Measurements from ENCODE around the gene ZNF324. TPM values are rescaled to one million over a fixed set of nuclear protein-coding genes. Genes with fewer than 3 reads are reported as not detected.

Gene ZNF324
- total RNA-seq, 1 experiment from 2014 or later: 8.1 TPM

DNA sequence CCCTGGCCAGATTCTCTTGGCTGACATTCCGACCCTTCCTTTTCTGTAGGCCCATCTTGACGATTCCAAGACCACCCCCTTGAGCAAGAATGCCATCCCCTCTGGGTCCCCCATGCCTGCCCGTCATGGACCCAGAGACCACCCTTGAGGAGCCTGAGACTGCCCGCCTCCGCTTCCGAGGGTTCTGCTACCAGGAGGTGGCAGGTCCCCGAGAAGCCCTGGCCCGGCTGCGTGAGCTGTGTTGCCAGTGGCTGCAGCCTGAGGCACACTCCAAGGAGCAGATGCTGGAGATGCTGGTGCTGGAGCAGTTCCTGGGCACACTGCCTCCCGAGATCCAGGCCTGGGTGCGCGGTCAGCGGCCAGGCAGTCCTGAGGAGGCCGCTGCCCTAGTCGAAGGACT is 10.2 kb downstream of the ZNF324 start:
- H3K4me2 ChIP-seq: peak overlapping the region; percentile 88

DNA sequence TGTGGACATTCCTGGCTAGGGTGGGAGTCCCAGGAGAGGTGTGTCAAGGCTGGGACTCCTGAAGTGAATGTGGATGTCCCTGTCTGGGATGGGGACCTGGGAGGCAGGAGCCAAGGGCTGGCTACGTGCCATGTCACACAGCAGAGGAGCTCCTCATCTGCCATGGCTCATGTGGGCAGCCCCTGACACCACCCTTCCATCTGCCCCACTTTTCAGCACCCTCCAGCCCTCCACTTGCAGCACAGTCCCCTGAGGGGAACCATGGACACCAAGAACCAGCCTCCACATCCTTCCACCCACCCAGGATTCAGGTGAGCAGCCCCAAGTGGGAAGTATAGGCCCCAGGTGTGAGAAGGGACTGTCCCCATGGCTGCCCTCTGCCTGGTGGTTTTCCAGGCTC is 11.0 kb downstream of the ZNF324 start:
- Histone ChIP-seq H3K79me2 (ENCODE audit: low read depth) (no peaks in the 10 kb centered on the region), H4K20me1 (ENCODE audit: insufficient read depth) (no peaks in the 10 kb centered on the region), H2AFZ (no peak overlapping the region), H3K27me3 (ENCODE audit: insufficient read depth, low read depth) (no peaks in the 10 kb centered on the region), H3K27ac (no peak overlapping the region), H3K9me2 (ENCODE audit: insufficient read depth) (no peaks in the 10 kb centered on the region), H3K4me2 (no peak overlapping the region), H3K4me3 (no peak overlapping the region), H3K4me1 (replicated peaks; ENCODE audit: insufficient read depth) (peaks cover 18% of the 10 kb centered on the region; the same call in 1 of the 2 replicates), H3K9me3 (ENCODE audit: insufficient read depth, low read depth) (no peaks in the 10 kb centered on the region), H3F3A (ENCODE audit: insufficient read depth, low read depth) (peaks cover 15% of the 10 kb centered on the region), H3K36me3 (ENCODE audit: low read depth) (no peaks in the 10 kb centered on the region)
- no TSS peak for BruUV-seq (replicated peaks)
- intact Hi-C loops (cut with micrococcal nuclease; ENCODE audit: unreplicated experiment): loop anchor here (5.0 kb wide), 1 partner anchor 96 kb away; the partner anchor contains the start of gene ZNF837
- TF ChIP-seq, protein P1, sequence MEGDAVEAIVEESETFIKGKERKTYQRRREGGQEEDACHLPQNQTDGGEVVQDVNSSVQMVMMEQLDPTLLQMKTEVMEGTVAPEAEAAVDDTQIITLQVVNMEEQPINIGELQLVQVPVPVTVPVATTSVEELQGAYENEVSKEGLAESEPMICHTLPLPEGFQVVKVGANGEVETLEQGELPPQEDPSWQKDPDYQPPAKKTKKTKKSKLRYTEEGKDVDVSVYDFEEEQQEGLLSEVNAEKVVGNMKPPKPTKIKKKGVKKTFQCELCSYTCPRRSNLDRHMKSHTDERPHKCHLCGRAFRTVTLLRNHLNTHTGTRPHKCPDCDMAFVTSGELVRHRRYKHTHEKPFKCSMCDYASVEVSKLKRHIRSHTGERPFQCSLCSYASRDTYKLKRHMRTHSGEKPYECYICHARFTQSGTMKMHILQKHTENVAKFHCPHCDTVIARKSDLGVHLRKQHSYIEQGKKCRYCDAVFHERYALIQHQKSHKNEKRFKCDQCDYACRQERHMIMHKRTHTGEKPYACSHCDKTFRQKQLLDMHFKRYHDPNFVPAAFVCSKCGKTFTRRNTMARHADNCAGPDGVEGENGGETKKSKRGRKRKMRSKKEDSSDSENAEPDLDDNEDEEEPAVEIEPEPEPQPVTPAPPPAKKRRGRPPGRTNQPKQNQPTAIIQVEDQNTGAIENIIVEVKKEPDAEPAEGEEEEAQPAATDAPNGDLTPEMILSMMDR (conservative IDR thresholded peaks at IDR 0.05): no peak
- no peak for TF ChIP-seq EZH2 (IDR thresholded peaks at IDR 0.05; ENCODE audit: low read depth)
- DNase-seq: no peak
- CTCF ChIA-PET: no interaction called here
- POLR2A ChIA-PET (ENCODE audit: unreplicated experiment): no interaction called here

More for the DNA sequence above, 10.2 kb downstream of the ZNF324 start:
- Histone ChIP-seq H3K79me2 (ENCODE audit: low read depth) (no peaks in the 10 kb centered on the region), H3K27ac (no peak overlapping the region), H3K9me3 (ENCODE audit: insufficient read depth, low read depth) (no peaks in the 10 kb centered on the region), H3K4me3 (peak overlapping the region; percentile 68; the same call in 1 of the 2 replicates), H2AFZ (no peak overlapping the region), H3K36me3 (ENCODE audit: low read depth) (no peaks in the 10 kb centered on the region), H3K4me1 (replicated peaks; ENCODE audit: insufficient read depth) (peaks cover 18% of the 10 kb centered on the region; the same call in 1 of the 2 replicates), H4K20me1 (ENCODE audit: insufficient read depth) (no peaks in the 10 kb centered on the region), H3K27me3 (ENCODE audit: insufficient read depth, low read depth) (no peaks in the 10 kb centered on the region), H3K9me2 (ENCODE audit: insufficient read depth) (no peaks in the 10 kb centered on the region), H3F3A (ENCODE audit: insufficient read depth, low read depth) (peaks cover 18% of the 10 kb centered on the region)
- intact Hi-C loops (cut with micrococcal nuclease; ENCODE audit: unreplicated experiment): loop anchor here (5.0 kb wide), 1 partner anchor 95 kb away; the partner anchor contains the start of gene ZNF837
- BruUV-seq (replicated peaks): no TSS peak
- TF ChIP-seq EZH2 (IDR thresholded peaks at IDR 0.05; ENCODE audit: low read depth): no peak
- TF ChIP-seq, protein P1 (conservative IDR thresholded peaks at IDR 0.05): no peak
- CTCF ChIA-PET: no interaction called here
- DNase-seq: no peak
- POLR2A ChIA-PET (ENCODE audit: unreplicated experiment): interaction anchor here (1.1 kb wide), 1 partner anchor 115 kb away, joined by 3 read pairs; the partner anchor contains the start of gene ZNF497

DNA sequence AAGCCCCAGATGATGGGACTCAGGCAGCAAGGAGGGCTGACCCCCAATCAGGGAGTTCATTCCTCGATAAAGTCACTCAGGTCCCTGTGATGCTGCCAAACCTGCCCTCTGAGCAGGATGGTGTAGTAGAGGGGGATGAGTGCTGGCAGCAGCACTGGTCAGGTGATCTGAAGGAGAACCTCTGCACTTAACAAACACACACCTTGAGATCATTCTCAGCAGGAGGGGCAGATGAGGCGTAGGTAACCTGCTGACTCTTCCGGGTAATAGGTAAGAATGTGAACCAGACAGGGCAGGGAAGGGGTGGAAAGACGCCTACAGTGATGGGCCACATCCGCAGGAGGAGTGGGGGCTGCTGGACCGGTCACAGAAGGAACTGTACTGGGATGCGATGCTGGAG is 12.4 kb downstream of the ZNF324 start:
- Histone ChIP-seq H3F3A (ENCODE audit: insufficient read depth, low read depth) (peaks cover 9% of the 10 kb centered on the region), H3K4me3 (no peak overlapping the region), H3K27me3 (ENCODE audit: insufficient read depth, low read depth) (no peaks in the 10 kb centered on the region), H4K20me1 (ENCODE audit: insufficient read depth) (no peaks in the 10 kb centered on the region), H3K79me2 (ENCODE audit: low read depth) (no peaks in the 10 kb centered on the region), H2AFZ (no peak overlapping the region), H3K27ac (no peak overlapping the region), H3K9me3 (ENCODE audit: insufficient read depth, low read depth) (no peaks in the 10 kb centered on the region), H3K4me2 (no peak overlapping the region), H3K9me2 (ENCODE audit: insufficient read depth) (no peaks in the 10 kb centered on the region), H3K4me1 (replicated peaks; ENCODE audit: insufficient read depth) (peaks cover 18% of the 10 kb centered on the region; the same call in 1 of the 2 replicates), H3K36me3 (ENCODE audit: low read depth) (no peaks in the 10 kb centered on the region)
- intact Hi-C loops (cut with micrococcal nuclease; ENCODE audit: unreplicated experiment): loop anchor here (5.0 kb wide), 1 partner anchor 97 kb away; the partner anchor contains the start of gene ZNF837
- CTCF ChIA-PET: no interaction called here
- no peak for TF ChIP-seq EZH2 (IDR thresholded peaks at IDR 0.05; ENCODE audit: low read depth)
- TF ChIP-seq, protein P1 (conservative IDR thresholded peaks at IDR 0.05): no peak
- POLR2A ChIA-PET (ENCODE audit: unreplicated experiment): interaction anchor here (0.6 kb wide), 1 partner anchor 31 kb away, joined by 8 read pairs; no protein-coding TSS in a partner anchor
- DNase-seq: peak in 1 of 2 experiments; percentile 62
- BruUV-seq (replicated peaks): no TSS peak

Measured in PC-9 (cell line).